Smooth muscle cell (in vitro differentiated cells): ENCODE measurements around the gene PRSS37. TPM values are rescaled to one million over a fixed set of nuclear protein-coding genes. Genes with fewer than 3 reads are reported as not detected.

ENCODE experiments used
- DNase-seq: peaks from one replicate; lab custom pipeline; 2025; ENCODE audit not compliant: unreplicated experiment; lab: John Stamatoyannopoulos, UW
- H2AFZ ChIP-seq: fragments of 200-600 bp; sonication (generic); 2 replicates; pipeline ENCODE4 v1.6.0; 2016; ENCODE audit warnings: antibody characterized with exemption, low read depth, mild to moderate bottlenecking
- H3F3A ChIP-seq: fragments of 200-600 bp; sonication (generic); 2 replicates; pipeline ENCODE4 v1.6.0; 2017; ENCODE audit warnings: antibody characterized with exemption, low read depth
- H3K27ac ChIP-seq: fragments of 200-600 bp; sonication (generic); 2 replicates; pipeline ENCODE4 v1.5.1; 2016; ENCODE audit warnings: low read depth, mild to moderate bottlenecking
- H3K27me3 ChIP-seq: fragments of 200-600 bp; sonication (generic); 2 replicates; pipeline ENCODE4 v1.6.1; 2016; ENCODE audit warnings: low read depth, mild to moderate bottlenecking
- H3K36me3 ChIP-seq: fragments of 200-600 bp; sonication (generic); 2 replicates; pipeline ENCODE4 v1.5.1; 2016; ENCODE audit warnings: low read depth
- H3K4me1 ChIP-seq: fragments of 200-600 bp; sonication (generic); 2 replicates; pipeline ENCODE4 v1.5.1; 2016; ENCODE audit warnings: low read depth
- H3K4me2 ChIP-seq: fragments of 200-600 bp; sonication (generic); 2 replicates; pipeline ENCODE4 v1.6.0; 2016; ENCODE audit warnings: mild to moderate bottlenecking
- H3K4me3 ChIP-seq: fragments of 200-600 bp; sonication (generic); 2 replicates; pipeline ENCODE4 v1.5.1; 2016; ENCODE audit warnings: mild to moderate bottlenecking
- H3K79me2 ChIP-seq: fragments of 200-600 bp; sonication (generic); 2 replicates; pipeline ENCODE4 v1.6.0; 2016; ENCODE audit warnings: low read depth, mild to moderate bottlenecking
- H3K9ac ChIP-seq: fragments of 200-600 bp; sonication (generic); 2 replicates; pipeline ENCODE4 v1.6.0; 2016; ENCODE audit warnings: low read depth
- H3K9me3 ChIP-seq: fragments of 200-600 bp; sonication (generic); replicated peaks from 2 replicates; pipeline ENCODE4 v1.5.1; 2016; ENCODE audit warnings: low read depth
- H4K20me1 ChIP-seq: fragments of 200-600 bp; sonication (generic); 2 replicates; pipeline ENCODE4 v1.6.0; 2016; ENCODE audit warnings: low read depth
- CTCF ChIP-seq: fragments of 200-600 bp; sonication (generic); IDR thresholded peaks from 2 replicates; pipeline ENCODE4 v1.5.1; 2017; ENCODE audit warnings: borderline replicate concordance, mild to moderate bottlenecking, antibody characterized with exemption; ENCODE audit not compliant: insufficient read depth, poor library complexity, severe bottlenecking
- WGBS: methylation state at CpG from one replicate; pipeline ENCODE4 v1.1.7; 2016; ENCODE audit warnings: low lambda C conversion rate; 5-methylcytosine and 5-hydroxymethylcytosine counted together
- polyA plus RNA-seq: library from polyadenylated mRNA; unstranded; fragments of >200 nt; fragmentation: Nextera tagmentation; extraction: Ambion mirVana; gene quantifications from 2 replicates; pipeline ENCODE4 v1.2.1, GENCODE V29; 2016
- total RNA-seq: library from RNA; depleted of rRNA; stranded (reverse); fragments of >200 nt; gene quantifications from 2 replicates; pipeline ENCODE4 v1.2.3, GENCODE V29; 2014

PRSS37 gene
- total and polyA plus RNA-seq, 2 experiments from 2014 or later: not detected

- no peaks in the 10 kb centered on the region for H3K9me3 ChIP-seq
- no peaks in the 10 kb centered on the region for H4K20me1 ChIP-seq
- 91% methylated on average over 3 of the region's 3 CpGs for WGBS
- no peak overlapping the region for H3K4me3 ChIP-seq
- H2AFZ ChIP-seq: no peak overlapping the region
- no peak for DNase-seq
- H3K27ac ChIP-seq: no peak overlapping the region
- H3F3A ChIP-seq: no peaks in the 10 kb centered on the region
- TF ChIP-seq CTCF: no peak
- no peaks in the 10 kb centered on the region for H3K27me3 ChIP-seq
- H3K36me3 ChIP-seq: no peaks in the 10 kb centered on the region
- no peaks in the 10 kb centered on the region for H3K79me2 ChIP-seq
- no peak overlapping the region for H3K9ac ChIP-seq
- H3K4me1 ChIP-seq: no peaks in the 10 kb centered on the region
- no peak overlapping the region for H3K4me2 ChIP-seq
Measured at GRCh38 chr7:141872931-141873330, 31.6 kb upstream of the PRSS37 start.

- H3K27me3 ChIP-seq: no peaks in the 10 kb centered on the region
- H3K4me3 ChIP-seq: no peak overlapping the region
- H3F3A ChIP-seq: no peaks in the 10 kb centered on the region
- no peak overlapping the region for H3K9ac ChIP-seq
- H3K79me2 ChIP-seq: no peaks in the 10 kb centered on the region
- DNase-seq: no peak
- TF ChIP-seq CTCF: no peak
- H3K4me1 ChIP-seq: no peaks in the 10 kb centered on the region
- H3K36me3 ChIP-seq: no peaks in the 10 kb centered on the region
- H2AFZ ChIP-seq: no peak overlapping the region
- H3K9me3 ChIP-seq: no peaks in the 10 kb centered on the region
- 92% methylated on average over 2 of the region's 2 CpGs for WGBS
- H4K20me1 ChIP-seq: no peaks in the 10 kb centered on the region
- no peak overlapping the region for H3K4me2 ChIP-seq
- H3K27ac ChIP-seq: no peak overlapping the region
Measured at GRCh38 chr7:141866974-141867373, 25.7 kb upstream of the PRSS37 start.

GRCh38 chr7:141864765-141865447, 23.6 kb upstream of the PRSS37 start:
- H3K4me3 ChIP-seq: no peak overlapping the region
- no peaks in the 10 kb centered on the region for H3K9me3 ChIP-seq
- no peak for DNase-seq
- no peak for TF ChIP-seq CTCF
- no peaks in the 10 kb centered on the region for H4K20me1 ChIP-seq
- no peaks in the 10 kb centered on the region for H3K79me2 ChIP-seq
- WGBS: 77% methylated on average over 2 of the region's 2 CpGs
- H3F3A ChIP-seq: no peaks in the 10 kb centered on the region
- no peak overlapping the region for H3K27ac ChIP-seq
- H3K27me3 ChIP-seq: no peaks in the 10 kb centered on the region
- H2AFZ ChIP-seq: no peak overlapping the region
- H3K9ac ChIP-seq: no peak overlapping the region
- no peaks in the 10 kb centered on the region for H3K4me1 ChIP-seq
- no peaks in the 10 kb centered on the region for H3K36me3 ChIP-seq
- H3K4me2 ChIP-seq: no peak overlapping the region

GRCh38 chr7:141860207-141860606, 18.9 kb upstream of the PRSS37 start:
- no peak overlapping the region for H3K4me2 ChIP-seq
- H3K4me1 ChIP-seq: no peaks in the 10 kb centered on the region
- no peaks in the 10 kb centered on the region for H3K79me2 ChIP-seq
- no peak overlapping the region for H3K4me3 ChIP-seq
- TF ChIP-seq CTCF: no peak
- H4K20me1 ChIP-seq: no peaks in the 10 kb centered on the region
- 64% methylated on average over 2 of the region's 2 CpGs for WGBS
- H3K27me3 ChIP-seq: no peaks in the 10 kb centered on the region
- H2AFZ ChIP-seq: no peak overlapping the region
- no peaks in the 10 kb centered on the region for H3K9me3 ChIP-seq
- H3K36me3 ChIP-seq: no peaks in the 10 kb centered on the region
- H3K9ac ChIP-seq: no peak overlapping the region
- H3K27ac ChIP-seq: no peak overlapping the region
- H3F3A ChIP-seq: no peaks in the 10 kb centered on the region
- no peak for DNase-seq
